HepG2 (cell line): ENCODE data around the gene CDC123. TPM values are rescaled to one million over a fixed set of nuclear protein-coding genes. Genes with fewer than 3 reads are reported as not detected.

Source experiments
- CCAR2 ChIP-seq: fragments of 200-400 bp; formaldehyde crosslinking; optimal IDR thresholded peaks from 2 replicates; pipeline ENCODE3; 2018; ENCODE audit warnings: low read depth, mild to moderate bottlenecking, low read length, moderate library complexity
- CCDC6 ChIP-seq: sonication (generic); formaldehyde crosslinking; IDR thresholded peaks from 2 replicates; pipeline ENCODE4 v1.8.1; 2022; ENCODE audit warnings: mild to moderate bottlenecking, missing genetic modification reagents, moderate library complexity
- MBNL3 ChIP-seq: fragments of 250-450 bp; sonication (Bioruptor Pico); conservative IDR thresholded peaks from 2 replicates; pipeline ENCODE4 v1.8.0; 2022; ENCODE audit warnings: mild to moderate bottlenecking, inconsistent platforms
- PRDM4 ChIP-seq: sonication (generic); formaldehyde crosslinking; IDR thresholded peaks from 2 replicates; pipeline ENCODE4 v1.9.0; 2021; ENCODE audit warnings: missing genetic modification reagents, borderline replicate concordance
- ZNF687 ChIP-seq: sonication (generic); formaldehyde crosslinking; IDR thresholded peaks from 2 replicates; pipeline ENCODE4 v1.5.1; 2020; ENCODE audit warnings: mild to moderate bottlenecking, missing genetic modification reagents, moderate library complexity
- ZNF839 ChIP-seq: sonication (generic); formaldehyde crosslinking; IDR thresholded peaks from 2 replicates; pipeline ENCODE4 v1.4.0; 2020; ENCODE audit warnings: missing genetic modification reagents, mild to moderate bottlenecking, borderline replicate concordance
- polyA plus RNA-seq, 8 experiments: library from polyadenylated mRNA; depleted of rRNA in 3 of 8; stranded (reverse) in 7 of 8; unstranded in 1 of 8; fragments of >200 nt; fragmentation: Illumina TruSeq in 4 of 8; extraction: Trizol in 4 of 8; gene quantifications; 2 replicates each; pipeline versions ENCODE4 v1.2.1 to v1.2.3, GENCODE V29; 2011 to 2016; ENCODE audit warnings: low read depth in 4 of 8, missing spikeins in 1 of 8, mixed read lengths in 1 of 8; ENCODE audit not compliant: insufficient read depth in 1 of 8
- total RNA-seq, 5 experiments: library from RNA; depleted of rRNA; stranded (reverse); fragments of >200 nt; fragmentation: Illumina TruSeq; extraction: Trizol; gene quantifications; 2 replicates each; pipeline ENCODE4 v1.2.3, GENCODE V29; 2016; ENCODE audit warnings: low read depth in 1 of 5

CDC123 gene
- total and polyA plus RNA-seq, 2 of the 13 experiments (the other 11 are each of a cell fraction or from before 2014, with no cell fraction given): 63.3 to 153 TPM

- TF ChIP-seq ZNF687 (CRISPR knock-in tag) (no peak), MBNL3 (no peak), CCAR2 (no peak), CCDC6 (CRISPR knock-in tag) (no peak), PRDM4 (CRISPR knock-in tag) (no peak), ZNF839 (CRISPR knock-in tag) (no peak)
Observed at GRCh38 chr10:12241810-12242529, 46.0 kb downstream of the CDC123 start (continued).
